GM12878 (cell line): ENCODE data around the gene IFIT1.

Source experiments
- FOXM1 ChIP-seq: IDR thresholded peaks from 2 replicates; pipeline ENCODE4 v1.6.1; 2012; ENCODE audit warnings: low read depth, mild to moderate bottlenecking, inconsistent platforms, low read length, moderate library complexity
- POLR2A ChIP-seq: IDR thresholded peaks from 2 replicates; pipeline ENCODE4 v1.6.1; 2011; ENCODE audit warnings: low read depth, mild to moderate bottlenecking, low read length
- POLR2AphosphoS5 ChIP-seq: IDR thresholded peaks from 2 replicates; pipeline ENCODE4 v1.6.1; 2011; ENCODE audit warnings: mild to moderate bottlenecking, low read length, inconsistent platforms
- TF ChIP-seq, protein P1 (sequence below), 3 experiments: IDR thresholded peaks in 2 of 3; conservative IDR thresholded peaks in 1 of 3; 2 replicates each; pipeline ENCODE4 v1.5.1; 2011; ENCODE audit warnings: low read depth in 3 of 3, low read length in 3 of 3, mild to moderate bottlenecking in 3 of 3, control low read depth in 2 of 3, moderate library complexity in 2 of 3, inconsistent platforms in 1 of 3, mixed read lengths in 1 of 3; ENCODE audit not compliant: control insufficient read depth in 2 of 3, insufficient read depth in 1 of 3; ENCODE audit errors: extremely low read depth in 1 of 3
- TF ChIP-seq, protein P2 (sequence below): IDR thresholded peaks from 2 replicates; pipeline ENCODE4 v1.6.1; 2011; ENCODE audit warnings: low read depth, low read length, improper control_type of control experiment, borderline replicate concordance
- TF ChIP-seq, protein P3 (sequence below): fragments of 450-650 bp; IDR thresholded peaks from 2 replicates; pipeline ENCODE4 v1.6.1; 2017; ENCODE audit warnings: mild to moderate bottlenecking, moderate library complexity

DNA sequence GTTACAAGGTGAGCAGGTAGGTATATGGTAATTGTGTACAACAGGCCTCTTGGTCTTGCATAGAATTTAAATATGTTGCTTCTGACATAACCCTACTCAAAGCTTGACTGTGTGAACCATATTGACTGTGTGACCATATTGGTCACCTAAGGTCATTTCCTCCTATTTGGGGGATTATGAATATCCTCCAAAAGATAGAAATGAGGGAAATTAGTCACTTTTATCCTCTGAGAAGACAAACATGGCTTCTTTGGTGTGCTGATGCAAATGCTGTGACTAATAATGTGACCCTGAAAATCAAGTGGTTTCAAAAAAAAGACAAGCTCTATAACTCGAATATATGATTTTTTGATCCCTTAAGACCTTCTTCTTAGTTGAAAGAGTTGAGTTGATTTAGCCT, 49.9 kb downstream of the IFIT1 start:
- TF ChIP-seq, protein P1, sequence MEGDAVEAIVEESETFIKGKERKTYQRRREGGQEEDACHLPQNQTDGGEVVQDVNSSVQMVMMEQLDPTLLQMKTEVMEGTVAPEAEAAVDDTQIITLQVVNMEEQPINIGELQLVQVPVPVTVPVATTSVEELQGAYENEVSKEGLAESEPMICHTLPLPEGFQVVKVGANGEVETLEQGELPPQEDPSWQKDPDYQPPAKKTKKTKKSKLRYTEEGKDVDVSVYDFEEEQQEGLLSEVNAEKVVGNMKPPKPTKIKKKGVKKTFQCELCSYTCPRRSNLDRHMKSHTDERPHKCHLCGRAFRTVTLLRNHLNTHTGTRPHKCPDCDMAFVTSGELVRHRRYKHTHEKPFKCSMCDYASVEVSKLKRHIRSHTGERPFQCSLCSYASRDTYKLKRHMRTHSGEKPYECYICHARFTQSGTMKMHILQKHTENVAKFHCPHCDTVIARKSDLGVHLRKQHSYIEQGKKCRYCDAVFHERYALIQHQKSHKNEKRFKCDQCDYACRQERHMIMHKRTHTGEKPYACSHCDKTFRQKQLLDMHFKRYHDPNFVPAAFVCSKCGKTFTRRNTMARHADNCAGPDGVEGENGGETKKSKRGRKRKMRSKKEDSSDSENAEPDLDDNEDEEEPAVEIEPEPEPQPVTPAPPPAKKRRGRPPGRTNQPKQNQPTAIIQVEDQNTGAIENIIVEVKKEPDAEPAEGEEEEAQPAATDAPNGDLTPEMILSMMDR (IDR thresholded peaks at IDR 0.05 in 2 of 3, conservative IDR thresholded peaks at IDR 0.05 in 1 of 3; ENCODE audit: control insufficient read depth in 2 of 3, extremely low read depth in 1 of 3, insufficient read depth in 1 of 3, low read depth in 3 of 3, low read length in 3 of 3) = no peak
- TF ChIP-seq, protein P2, sequence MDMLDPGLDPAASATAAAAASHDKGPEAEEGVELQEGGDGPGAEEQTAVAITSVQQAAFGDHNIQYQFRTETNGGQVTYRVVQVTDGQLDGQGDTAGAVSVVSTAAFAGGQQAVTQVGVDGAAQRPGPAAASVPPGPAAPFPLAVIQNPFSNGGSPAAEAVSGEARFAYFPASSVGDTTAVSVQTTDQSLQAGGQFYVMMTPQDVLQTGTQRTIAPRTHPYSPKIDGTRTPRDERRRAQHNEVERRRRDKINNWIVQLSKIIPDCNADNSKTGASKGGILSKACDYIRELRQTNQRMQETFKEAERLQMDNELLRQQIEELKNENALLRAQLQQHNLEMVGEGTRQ = no peak
- TF ChIP-seq FOXM1 (no peak), POLR2A (no peak), POLR2AphosphoS5 (no peak)
- TF ChIP-seq, protein P3, sequence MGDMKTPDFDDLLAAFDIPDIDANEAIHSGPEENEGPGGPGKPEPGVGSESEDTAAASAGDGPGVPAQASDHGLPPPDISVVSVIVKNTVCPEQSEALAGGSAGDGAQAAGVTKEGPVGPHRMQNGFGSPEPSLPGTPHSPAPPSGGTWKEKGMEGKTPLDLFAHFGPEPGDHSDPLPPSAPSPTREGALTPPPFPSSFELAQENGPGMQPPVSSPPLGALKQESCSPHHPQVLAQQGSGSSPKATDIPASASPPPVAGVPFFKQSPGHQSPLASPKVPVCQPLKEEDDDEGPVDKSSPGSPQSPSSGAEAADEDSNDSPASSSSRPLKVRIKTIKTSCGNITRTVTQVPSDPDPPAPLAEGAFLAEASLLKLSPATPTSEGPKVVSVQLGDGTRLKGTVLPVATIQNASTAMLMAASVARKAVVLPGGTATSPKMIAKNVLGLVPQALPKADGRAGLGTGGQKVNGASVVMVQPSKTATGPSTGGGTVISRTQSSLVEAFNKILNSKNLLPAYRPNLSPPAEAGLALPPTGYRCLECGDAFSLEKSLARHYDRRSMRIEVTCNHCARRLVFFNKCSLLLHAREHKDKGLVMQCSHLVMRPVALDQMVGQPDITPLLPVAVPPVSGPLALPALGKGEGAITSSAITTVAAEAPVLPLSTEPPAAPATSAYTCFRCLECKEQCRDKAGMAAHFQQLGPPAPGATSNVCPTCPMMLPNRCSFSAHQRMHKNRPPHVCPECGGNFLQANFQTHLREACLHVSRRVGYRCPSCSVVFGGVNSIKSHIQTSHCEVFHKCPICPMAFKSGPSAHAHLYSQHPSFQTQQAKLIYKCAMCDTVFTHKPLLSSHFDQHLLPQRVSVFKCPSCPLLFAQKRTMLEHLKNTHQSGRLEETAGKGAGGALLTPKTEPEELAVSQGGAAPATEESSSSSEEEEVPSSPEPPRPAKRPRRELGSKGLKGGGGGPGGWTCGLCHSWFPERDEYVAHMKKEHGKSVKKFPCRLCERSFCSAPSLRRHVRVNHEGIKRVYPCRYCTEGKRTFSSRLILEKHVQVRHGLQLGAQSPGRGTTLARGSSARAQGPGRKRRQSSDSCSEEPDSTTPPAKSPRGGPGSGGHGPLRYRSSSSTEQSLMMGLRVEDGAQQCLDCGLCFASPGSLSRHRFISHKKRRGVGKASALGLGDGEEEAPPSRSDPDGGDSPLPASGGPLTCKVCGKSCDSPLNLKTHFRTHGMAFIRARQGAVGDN = no peak
